ENCODE measurements around the gene SEMA6A.

DNA sequence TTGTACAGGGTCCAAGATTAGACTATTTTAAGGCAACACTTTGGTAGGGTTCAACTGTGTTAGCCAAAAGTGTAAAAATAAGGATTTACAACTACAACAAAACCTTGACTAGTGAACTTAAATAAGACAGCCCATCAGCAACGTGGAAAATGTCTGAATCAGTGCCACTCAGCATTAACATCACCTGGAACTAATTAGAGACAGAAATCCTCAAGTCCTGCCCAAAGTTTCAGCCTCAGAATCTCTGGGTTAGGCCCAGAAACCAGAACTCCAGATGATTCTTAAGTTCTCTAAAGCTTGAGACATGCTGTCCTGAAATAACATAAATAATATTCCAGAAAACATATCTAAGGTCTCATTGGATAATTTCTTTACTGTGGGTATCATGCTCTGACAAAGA lies 118.6 kb downstream of the SEMA6A start:
- TF ChIP-seq, protein P1, sequence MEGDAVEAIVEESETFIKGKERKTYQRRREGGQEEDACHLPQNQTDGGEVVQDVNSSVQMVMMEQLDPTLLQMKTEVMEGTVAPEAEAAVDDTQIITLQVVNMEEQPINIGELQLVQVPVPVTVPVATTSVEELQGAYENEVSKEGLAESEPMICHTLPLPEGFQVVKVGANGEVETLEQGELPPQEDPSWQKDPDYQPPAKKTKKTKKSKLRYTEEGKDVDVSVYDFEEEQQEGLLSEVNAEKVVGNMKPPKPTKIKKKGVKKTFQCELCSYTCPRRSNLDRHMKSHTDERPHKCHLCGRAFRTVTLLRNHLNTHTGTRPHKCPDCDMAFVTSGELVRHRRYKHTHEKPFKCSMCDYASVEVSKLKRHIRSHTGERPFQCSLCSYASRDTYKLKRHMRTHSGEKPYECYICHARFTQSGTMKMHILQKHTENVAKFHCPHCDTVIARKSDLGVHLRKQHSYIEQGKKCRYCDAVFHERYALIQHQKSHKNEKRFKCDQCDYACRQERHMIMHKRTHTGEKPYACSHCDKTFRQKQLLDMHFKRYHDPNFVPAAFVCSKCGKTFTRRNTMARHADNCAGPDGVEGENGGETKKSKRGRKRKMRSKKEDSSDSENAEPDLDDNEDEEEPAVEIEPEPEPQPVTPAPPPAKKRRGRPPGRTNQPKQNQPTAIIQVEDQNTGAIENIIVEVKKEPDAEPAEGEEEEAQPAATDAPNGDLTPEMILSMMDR (conservative IDR thresholded peaks at IDR 0.05; ENCODE audit: low read depth in 2 of 2) = no peak
- TF ChIP-seq CREB1 (CRISPR knock-in tag; IDR thresholded peaks at IDR 0.05; ENCODE audit: low read depth) (no peak), EZH2 (IDR thresholded peaks at IDR 0.05; ENCODE audit: low read depth, unreplicated experiment) (no peak), POLR2AphosphoS5 (IDR thresholded peaks at IDR 0.05; ENCODE audit: low read depth) (no peak), ZNF114 (CRISPR knock-in tag; IDR thresholded peaks at IDR 0.05) (no peak), EZH2phosphoT487 (IDR thresholded peaks at IDR 0.05; ENCODE audit: unreplicated experiment) (no peak)
- TF ChIP-seq, protein P2, sequence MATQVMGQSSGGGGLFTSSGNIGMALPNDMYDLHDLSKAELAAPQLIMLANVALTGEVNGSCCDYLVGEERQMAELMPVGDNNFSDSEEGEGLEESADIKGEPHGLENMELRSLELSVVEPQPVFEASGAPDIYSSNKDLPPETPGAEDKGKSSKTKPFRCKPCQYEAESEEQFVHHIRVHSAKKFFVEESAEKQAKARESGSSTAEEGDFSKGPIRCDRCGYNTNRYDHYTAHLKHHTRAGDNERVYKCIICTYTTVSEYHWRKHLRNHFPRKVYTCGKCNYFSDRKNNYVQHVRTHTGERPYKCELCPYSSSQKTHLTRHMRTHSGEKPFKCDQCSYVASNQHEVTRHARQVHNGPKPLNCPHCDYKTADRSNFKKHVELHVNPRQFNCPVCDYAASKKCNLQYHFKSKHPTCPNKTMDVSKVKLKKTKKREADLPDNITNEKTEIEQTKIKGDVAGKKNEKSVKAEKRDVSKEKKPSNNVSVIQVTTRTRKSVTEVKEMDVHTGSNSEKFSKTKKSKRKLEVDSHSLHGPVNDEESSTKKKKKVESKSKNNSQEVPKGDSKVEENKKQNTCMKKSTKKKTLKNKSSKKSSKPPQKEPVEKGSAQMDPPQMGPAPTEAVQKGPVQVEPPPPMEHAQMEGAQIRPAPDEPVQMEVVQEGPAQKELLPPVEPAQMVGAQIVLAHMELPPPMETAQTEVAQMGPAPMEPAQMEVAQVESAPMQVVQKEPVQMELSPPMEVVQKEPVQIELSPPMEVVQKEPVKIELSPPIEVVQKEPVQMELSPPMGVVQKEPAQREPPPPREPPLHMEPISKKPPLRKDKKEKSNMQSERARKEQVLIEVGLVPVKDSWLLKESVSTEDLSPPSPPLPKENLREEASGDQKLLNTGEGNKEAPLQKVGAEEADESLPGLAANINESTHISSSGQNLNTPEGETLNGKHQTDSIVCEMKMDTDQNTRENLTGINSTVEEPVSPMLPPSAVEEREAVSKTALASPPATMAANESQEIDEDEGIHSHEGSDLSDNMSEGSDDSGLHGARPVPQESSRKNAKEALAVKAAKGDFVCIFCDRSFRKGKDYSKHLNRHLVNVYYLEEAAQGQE (IDR thresholded peaks at IDR 0.05; ENCODE audit: unreplicated experiment) = no peak
- TF ChIP-seq, protein P3, sequence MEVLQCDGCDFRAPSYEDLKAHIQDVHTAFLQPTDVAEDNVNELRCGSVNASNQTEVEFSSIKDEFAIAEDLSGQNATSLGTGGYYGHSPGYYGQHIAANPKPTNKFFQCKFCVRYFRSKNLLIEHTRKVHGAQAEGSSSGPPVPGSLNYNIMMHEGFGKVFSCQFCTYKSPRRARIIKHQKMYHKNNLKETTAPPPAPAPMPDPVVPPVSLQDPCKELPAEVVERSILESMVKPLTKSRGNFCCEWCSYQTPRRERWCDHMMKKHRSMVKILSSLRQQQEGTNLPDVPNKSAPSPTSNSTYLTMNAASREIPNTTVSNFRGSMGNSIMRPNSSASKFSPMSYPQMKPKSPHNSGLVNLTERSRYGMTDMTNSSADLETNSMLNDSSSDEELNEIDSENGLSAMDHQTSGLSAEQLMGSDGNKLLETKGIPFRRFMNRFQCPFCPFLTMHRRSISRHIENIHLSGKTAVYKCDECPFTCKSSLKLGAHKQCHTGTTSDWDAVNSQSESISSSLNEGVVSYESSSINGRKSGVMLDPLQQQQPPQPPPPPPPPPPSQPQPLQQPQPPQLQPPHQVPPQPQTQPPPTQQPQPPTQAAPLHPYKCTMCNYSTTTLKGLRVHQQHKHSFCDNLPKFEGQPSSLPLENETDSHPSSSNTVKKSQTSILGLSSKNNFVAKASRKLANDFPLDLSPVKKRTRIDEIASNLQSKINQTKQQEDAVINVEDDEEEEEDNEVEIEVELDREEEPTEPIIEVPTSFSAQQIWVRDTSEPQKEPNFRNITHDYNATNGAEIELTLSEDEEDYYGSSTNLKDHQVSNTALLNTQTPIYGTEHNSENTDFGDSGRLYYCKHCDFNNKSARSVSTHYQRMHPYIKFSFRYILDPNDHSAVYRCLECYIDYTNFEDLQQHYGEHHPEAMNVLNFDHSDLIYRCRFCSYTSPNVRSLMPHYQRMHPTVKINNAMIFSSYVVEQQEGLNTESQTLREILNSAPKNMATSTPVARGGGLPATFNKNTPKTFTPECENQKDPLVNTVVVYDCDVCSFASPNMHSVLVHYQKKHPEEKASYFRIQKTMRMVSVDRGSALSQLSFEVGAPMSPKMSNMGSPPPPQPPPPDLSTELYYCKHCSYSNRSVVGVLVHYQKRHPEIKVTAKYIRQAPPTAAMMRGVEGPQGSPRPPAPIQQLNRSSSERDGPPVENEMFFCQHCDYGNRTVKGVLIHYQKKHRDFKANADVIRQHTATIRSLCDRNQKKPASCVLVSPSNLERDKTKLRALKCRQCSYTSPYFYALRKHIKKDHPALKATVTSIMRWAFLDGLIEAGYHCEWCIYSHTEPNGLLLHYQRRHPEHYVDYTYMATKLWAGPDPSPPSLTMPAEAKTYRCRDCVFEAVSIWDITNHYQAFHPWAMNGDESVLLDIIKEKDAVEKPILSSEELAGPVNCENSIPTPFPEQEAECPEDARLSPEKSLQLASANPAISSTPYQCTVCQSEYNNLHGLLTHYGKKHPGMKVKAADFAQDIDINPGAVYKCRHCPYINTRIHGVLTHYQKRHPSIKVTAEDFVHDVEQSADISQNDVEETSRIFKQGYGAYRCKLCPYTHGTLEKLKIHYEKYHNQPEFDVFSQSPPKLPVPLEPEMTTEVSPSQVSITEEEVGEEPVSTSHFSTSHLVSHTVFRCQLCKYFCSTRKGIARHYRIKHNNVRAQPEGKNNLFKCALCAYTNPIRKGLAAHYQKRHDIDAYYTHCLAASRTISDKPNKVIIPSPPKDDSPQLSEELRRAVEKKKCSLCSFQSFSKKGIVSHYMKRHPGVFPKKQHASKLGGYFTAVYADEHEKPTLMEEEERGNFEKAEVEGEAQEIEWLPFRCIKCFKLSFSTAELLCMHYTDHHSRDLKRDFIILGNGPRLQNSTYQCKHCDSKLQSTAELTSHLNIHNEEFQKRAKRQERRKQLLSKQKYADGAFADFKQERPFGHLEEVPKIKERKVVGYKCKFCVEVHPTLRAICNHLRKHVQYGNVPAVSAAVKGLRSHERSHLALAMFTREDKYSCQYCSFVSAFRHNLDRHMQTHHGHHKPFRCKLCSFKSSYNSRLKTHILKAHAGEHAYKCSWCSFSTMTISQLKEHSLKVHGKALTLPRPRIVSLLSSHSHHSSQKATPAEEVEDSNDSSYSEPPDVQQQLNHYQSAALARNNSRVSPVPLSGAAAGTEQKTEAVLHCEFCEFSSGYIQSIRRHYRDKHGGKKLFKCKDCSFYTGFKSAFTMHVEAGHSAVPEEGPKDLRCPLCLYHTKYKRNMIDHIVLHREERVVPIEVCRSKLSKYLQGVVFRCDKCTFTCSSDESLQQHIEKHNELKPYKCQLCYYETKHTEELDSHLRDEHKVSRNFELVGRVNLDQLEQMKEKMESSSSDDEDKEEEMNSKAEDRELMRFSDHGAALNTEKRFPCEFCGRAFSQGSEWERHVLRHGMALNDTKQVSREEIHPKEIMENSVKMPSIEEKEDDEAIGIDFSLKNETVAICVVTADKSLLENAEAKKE (CRISPR knock-in tag; IDR thresholded peaks at IDR 0.05) = no peak
- TF ChIP-seq, protein P4, sequence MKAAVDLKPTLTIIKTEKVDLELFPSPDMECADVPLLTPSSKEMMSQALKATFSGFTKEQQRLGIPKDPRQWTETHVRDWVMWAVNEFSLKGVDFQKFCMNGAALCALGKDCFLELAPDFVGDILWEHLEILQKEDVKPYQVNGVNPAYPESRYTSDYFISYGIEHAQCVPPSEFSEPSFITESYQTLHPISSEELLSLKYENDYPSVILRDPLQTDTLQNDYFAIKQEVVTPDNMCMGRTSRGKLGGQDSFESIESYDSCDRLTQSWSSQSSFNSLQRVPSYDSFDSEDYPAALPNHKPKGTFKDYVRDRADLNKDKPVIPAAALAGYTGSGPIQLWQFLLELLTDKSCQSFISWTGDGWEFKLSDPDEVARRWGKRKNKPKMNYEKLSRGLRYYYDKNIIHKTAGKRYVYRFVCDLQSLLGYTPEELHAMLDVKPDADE (IDR thresholded peaks at IDR 0.05) = no peak

Measured in GM23338 (cell line).